Epithelial cell of umbilical artery (primary cell): ENCODE results near the gene ZNF2. TPM values are rescaled to one million over a fixed set of nuclear protein-coding genes. Genes with fewer than 3 reads are reported as not detected.

Experiments used
- total RNA-seq: library from RNA; depleted of rRNA; stranded (reverse); fragments of >200 nt; gene quantifications from 2 replicates; pipeline ENCODE4 v1.2.3, GENCODE V29; 2014

The ZNF2 gene
- total RNA-seq, result 4.9 and 6.5 TPM in 2 replicates

DNA sequence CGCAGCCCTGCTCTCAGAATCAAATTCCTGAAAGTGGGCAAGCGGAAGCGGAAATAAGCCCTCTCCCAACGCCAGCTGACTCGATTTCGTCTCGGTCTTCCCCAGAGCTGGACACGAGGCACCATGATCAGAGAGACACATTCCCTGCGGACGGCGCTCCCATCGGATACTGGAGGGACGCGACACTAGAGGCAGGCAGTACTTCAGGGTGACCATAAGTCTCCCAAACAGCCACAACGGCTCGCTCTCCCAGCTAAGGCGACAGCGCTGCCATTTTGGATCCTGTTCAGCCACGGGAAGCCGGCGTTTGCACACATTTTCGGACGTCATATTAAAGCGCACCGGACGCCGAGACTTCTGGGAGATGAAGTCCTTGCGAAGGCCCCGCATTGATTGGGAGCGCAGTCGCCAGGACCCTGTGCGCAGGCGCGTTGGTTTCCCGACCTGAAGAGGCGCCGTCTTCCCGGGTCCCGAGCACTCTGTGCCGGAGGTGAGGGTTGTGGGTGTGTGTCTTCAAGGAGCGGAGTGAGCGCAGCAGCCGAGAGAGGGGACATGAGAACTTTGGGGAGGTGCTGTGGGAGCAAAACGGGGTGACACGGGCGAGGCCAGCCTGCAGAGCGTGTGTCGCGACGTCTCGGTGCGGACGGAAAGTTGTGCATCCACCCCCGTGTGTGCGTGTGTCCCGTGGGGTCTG, at the start of gene ZNF2:
Gene ZNF2 (plus strand): TSS at position 439 of the 694 bp plus-strand sequence. CDS start 10,418 bp downstream, outside the sequence.

DNA sequence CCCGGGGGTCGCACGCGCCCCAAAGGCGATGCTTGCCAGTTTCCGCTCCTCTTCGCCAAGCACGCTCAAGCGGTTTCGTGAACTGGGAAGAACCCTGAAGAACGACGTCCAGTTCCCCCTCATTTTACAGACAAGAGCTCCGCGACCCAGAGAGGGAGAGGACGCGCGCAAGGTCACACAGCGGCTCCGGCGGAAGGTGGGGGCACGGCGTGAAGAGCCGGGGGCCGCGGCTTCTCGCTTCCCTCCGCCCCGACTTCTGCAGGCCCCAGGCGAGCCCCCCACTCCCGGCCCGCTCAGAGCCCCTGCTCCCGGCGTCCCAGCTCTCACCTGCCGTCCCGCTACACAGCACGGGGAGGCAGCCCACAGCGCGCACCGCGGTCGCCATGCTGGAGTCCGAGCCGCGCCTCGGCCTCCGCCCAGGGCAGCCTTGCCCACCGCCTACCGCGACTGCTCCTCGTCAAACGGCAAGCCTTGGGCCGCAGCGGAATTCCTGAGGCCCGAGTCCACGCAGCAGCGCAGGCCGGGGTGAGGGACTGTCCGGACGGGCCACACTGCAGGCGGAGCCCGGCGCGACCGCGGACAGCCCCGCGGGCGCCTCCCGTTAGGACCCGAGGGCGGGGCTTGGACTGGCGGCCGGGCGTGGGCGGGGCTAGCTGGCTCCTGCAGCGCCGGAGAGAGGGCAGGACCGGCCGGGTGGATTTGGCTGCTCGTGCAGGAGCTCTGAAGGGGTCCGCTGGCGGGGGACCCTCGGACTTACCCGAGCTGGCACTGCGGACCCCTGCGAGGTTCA, 44.0 kb upstream of the ZNF2 start, which contains the start of gene MRPS5:
Gene MRPS5 (minus strand): TSS at position 402 of the 790 bp plus-strand sequence. CDS start 17 bp downstream, at position 385.

DNA sequence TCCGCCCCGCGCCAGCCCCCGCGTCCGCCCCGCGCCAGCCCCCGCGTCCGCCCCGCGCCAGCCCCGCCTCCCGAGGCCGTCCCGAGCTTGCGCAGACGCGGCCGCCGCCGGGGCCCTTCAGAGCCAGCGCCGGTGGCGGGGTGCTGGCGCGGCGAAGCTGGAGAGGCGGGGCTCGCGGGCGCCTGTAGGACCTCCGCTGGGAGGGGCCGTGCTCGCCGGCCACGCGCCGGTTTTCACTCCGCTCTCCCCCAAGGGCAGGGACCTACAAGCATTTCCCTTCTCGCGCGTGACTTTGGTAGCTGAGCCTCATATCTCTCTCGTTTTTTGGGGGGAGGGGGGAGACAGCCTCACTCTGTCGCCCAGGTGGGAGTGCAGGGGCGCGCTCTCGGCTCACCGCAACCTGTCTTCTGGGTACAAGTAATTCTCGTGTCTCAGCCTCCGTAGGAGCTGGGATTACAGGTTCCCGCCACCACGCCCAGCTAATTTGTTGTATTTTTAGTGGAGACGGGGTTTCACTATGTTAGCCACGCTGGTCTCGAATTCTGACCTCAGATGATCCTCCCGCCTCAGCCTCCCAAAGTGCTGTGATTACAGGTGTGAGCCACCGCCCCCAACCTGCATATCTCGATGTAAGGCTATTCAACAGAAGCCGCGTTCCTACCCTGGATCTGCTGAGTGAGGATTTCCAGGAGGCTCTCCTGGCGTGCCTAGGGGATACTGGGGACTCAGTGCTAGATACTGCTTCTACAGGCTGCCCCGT, 5.7 kb upstream of the ZNF2 start, which contains the start of gene ZNF514:
Gene ZNF514 (minus strand): TSS at position 159 of the 760 bp plus-strand sequence. CDS start 6,595 bp downstream, outside the sequence.

DNA sequence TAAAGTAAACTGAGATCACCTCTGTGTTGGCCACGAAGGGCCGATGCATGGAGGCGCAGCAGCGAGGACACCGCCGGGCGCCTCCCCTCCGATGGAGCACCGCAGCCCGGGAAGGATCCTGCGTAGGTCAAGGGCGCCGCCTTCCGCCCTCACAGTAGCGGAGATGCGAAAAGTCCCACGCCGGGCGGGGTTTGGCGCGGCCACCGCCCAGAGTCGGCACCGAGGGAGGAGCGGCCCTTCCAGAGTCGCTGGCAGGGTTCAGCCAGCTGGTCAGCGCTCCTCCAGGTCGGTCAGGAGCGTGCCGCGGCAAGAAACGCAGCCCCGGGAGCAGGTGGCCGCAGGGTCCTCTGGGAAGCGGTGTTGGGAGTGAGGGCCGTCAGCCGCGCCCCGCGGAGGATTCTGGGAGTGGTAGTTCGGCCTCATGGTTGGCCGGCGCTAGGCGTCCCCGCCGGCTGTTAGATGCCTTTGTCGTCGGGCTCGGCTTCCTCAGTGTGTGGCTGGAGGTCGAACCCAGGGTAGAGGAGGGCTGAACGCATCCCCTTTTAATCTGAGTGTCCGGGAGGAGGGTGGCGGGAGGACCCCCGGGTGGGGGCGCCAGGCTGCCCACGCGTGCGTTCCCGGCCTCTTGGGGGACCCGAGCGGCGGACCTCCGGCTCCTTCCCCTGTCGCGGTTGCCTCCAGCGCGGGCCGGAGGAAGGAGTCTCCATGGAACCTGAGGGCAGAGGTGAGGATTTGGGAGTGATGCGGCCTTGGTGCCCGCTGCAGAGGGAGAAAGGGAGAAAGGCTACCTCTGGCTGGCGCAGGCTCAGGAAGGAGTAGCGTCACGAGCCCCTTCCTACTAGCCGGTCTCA, 41.7 kb downstream of the ZNF2 start, which contains the start of gene ZNF892:
Gene ZNF892 (plus strand): TSS at position 411 of the 851 bp plus-strand sequence. CDS start 295 bp downstream, at position 706.

Other genes starting within 250 kb of the ZNF2 start
- not detected in 2 replicates for gene MAL, start 140.1 kb upstream of the ZNF2 start, total RNA-seq
- gene MRPS5, start 44.0 kb upstream of the ZNF2 start, total RNA-seq, result 59.1 and 67.8 TPM in 2 replicates
- 9.1 and 9.9 TPM in 2 replicates for gene ZNF514, start 6.0 kb upstream of the ZNF2 start, total RNA-seq
- 3.6 and 9.6 TPM in 2 replicates for gene ZNF892, start 41.7 kb downstream of the ZNF2 start, total RNA-seq
- gene PROM2, start 108.6 kb downstream of the ZNF2 start, total RNA-seq, result 0.30 and 0.65 TPM in 2 replicates
- gene KCNIP3, start 131.5 kb downstream of the ZNF2 start, total RNA-seq, result 0.97 and 1.1 TPM in 2 replicates
- gene FAHD2A, start 236.9 kb downstream of the ZNF2 start, total RNA-seq, result 42.2 and 56.4 TPM in 2 replicates